NCI-H446 treated with DMSO at 0.1 percent for 48 hours (cell line): ENCODE data around the gene GBP7.
A peak's percentile ranks its signal among the peaks of the same experiment; 100 is the strongest.
"Not testable (repeated sequence)": the region's sequence is repeated elsewhere in the genome, so short reads cannot be mapped to it uniquely, and the experiment has no call there.

Experiments used
- DNase-seq: peaks from one replicate; lab custom pipeline; 2025; lab: John Stamatoyannopoulos, UW

The GBP7 gene

GRCh38 chr1:89170170-89171066 is 5.4 kb downstream of the GBP7 start:
- DNase-seq, result no peak

- DNase-seq, result no peak
Observed at GRCh38 chr1:89169166-89169565, 6.6 kb downstream of the GBP7 start.

- DNase-seq, result peak; percentile 14
Observed at GRCh38 chr1:89167590-89168230, 8.1 kb downstream of the GBP7 start.

- DNase-seq, result no peak
Observed at GRCh38 chr1:89166705-89167104, 9.1 kb downstream of the GBP7 start.

- no peak for DNase-seq
Observed at GRCh38 chr1:89165811-89166210, 10.0 kb downstream of the GBP7 start.

GRCh38 chr1:89151047-89151446 is 24.8 kb downstream of the GBP7 start:
- no peak for DNase-seq

GRCh38 chr1:89149976-89150375 is 25.8 kb downstream of the GBP7 start:
- no peak for DNase-seq

GRCh38 chr1:89149229-89149628 is 26.6 kb downstream of the GBP7 start:
- peak; percentile 9 for DNase-seq

- DNase-seq, result no peak
Observed at GRCh38 chr1:89147678-89148658, 27.8 kb downstream of the GBP7 start.

GRCh38 chr1:89146721-89147120 is 29.1 kb downstream of the GBP7 start:
- no peak for DNase-seq

GRCh38 chr1:89143484-89143883 is 32.3 kb downstream of the GBP7 start:
- no peak for DNase-seq

- no peak for DNase-seq
Observed at GRCh38 chr1:89142160-89142559, 33.6 kb downstream of the GBP7 start.

GRCh38 chr1:89133747-89134146 is 42.1 kb downstream of the GBP7 start:
- DNase-seq, result no peak

GRCh38 chr1:89130716-89131115 is 45.1 kb downstream of the GBP7 start:
- no peak for DNase-seq

- no peak for DNase-seq
Observed at GRCh38 chr1:89129911-89130310, 45.9 kb downstream of the GBP7 start.

- DNase-seq, result not testable (repeated sequence)
Observed at GRCh38 chr1:89128003-89128458, 47.8 kb downstream of the GBP7 start.

- DNase-seq, result not testable (repeated sequence)
Observed at GRCh38 chr1:89126602-89127565, 48.9 kb downstream of the GBP7 start.

GRCh38 chr1:89125913-89126580 is 49.8 kb downstream of the GBP7 start, which contains the start of gene GBP2:
GBP2 (minus strand) TSS chr1:89126114; CDS start chr1:89121966, 4,148 bp downstream.
- DNase-seq, result peak; percentile 67

- no peak for DNase-seq
Observed at GRCh38 chr1:89125240-89125912, 50.4 kb downstream of the GBP7 start.

GRCh38 chr1:89121641-89122040 is 54.2 kb downstream of the GBP7 start:
- DNase-seq, result no peak
